ENCODE data around the gene GANAB.
A peak's percentile ranks its signal among the peaks of the same experiment; 100 is the strongest.

Gene GANAB

GRCh38 chr11:62579252-62579651 is 67.2 kb downstream of the GANAB start:
- no peak overlapping the region for H3K27ac ChIP-seq (ENCODE audit: low read depth, low read length, severe bottlenecking)
- peaks cover 9% of the 10 kb centered on the region for H3K4me1 ChIP-seq (ENCODE audit: control insufficient read depth, insufficient read depth, low read length, poor library complexity, severe bottlenecking)
- H3K9me3 ChIP-seq (ENCODE audit: control insufficient read depth, low read length): no peaks in the 10 kb centered on the region
- 88% methylated on average over 1 of the region's 2 CpGs; no CpG with 5 or more reads in 1 of the 2 experiments for WGBS, 2 experiments (ENCODE audit: insufficient coverage in 2 of 2)
- H3K4me3 ChIP-seq (ENCODE audit: extremely low read depth, insufficient read depth, low read length, poor library complexity, severe bottlenecking): no peak overlapping the region
- H3K36me3 ChIP-seq (ENCODE audit: control insufficient read depth, insufficient read depth, low read length): peaks cover 79% of the 10 kb centered on the region

DNA sequence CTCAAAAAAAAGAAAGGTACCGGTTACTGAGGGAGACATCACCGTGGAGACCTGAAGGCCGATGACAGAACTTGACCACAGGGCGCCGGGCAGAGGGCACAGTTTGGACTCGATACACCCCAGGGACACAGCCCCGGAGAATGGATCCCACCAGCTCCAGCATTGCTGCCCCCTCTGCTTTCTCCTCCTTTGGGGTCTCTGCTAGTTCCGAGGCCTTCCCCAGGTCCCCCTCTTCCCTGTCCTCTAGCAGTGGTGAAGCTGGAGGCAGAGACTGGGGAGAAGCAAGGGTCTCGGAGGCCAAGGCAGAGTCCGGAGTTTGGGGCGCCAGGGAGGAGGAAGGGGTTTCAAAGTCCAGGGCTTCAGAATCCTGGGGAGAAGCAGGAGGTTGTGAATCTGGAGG is 67.9 kb downstream of the GANAB start:
- Histone ChIP-seq H3K4me3 (ENCODE audit: extremely low read depth, insufficient read depth, low read length, poor library complexity, severe bottlenecking) (no peak overlapping the region), H3K9me3 (ENCODE audit: control insufficient read depth, low read length) (no peaks in the 10 kb centered on the region), H3K27ac (ENCODE audit: low read depth, low read length, severe bottlenecking) (no peak overlapping the region), H3K36me3 (ENCODE audit: control insufficient read depth, insufficient read depth, low read length) (peaks cover 72% of the 10 kb centered on the region), H3K4me1 (ENCODE audit: control insufficient read depth, insufficient read depth, low read length, poor library complexity, severe bottlenecking) (peaks cover 9% of the 10 kb centered on the region)
- WGBS, 2 experiments (ENCODE audit: insufficient coverage in 2 of 2): 99 to 100% methylated on average over 8 to 9 of the region's 11 CpGs

DNA sequence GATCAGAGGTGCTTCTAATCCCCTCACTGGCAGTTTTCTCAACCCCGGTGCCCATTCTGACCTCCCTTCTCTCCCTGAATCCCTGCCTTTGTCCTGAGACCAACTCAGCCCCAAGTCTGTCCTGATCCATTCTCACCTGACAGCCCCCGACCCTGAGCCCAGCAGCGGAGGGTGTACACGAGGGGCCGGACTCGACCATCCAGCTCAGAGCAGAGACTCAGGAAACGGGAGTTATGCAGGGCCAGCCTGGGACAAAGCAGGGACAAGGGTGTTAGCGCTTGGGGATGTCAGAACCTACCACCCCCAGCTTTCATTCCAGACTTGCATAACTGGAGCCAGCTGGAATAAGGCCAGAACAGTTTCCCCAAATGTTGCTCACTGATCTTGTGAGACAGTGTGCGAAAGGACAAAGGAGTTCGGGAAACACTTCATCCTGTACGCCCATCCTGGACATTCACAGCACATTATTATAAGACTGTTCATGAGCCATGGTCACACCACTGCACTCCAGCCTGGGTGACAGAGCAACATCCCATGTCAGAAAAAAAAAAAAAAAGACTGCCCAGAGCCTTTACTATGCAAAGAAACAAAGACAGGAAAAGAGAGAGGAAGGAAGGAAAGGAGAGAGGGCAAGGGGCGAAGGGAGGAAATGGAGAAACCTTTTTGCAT is 69.2 kb downstream of the GANAB start:
- Histone ChIP-seq H3K9me3 (ENCODE audit: control insufficient read depth, low read length) (no peaks in the 10 kb centered on the region), H3K36me3 (ENCODE audit: control insufficient read depth, insufficient read depth, low read length) (peaks cover 68% of the 10 kb centered on the region), H3K4me1 (ENCODE audit: control insufficient read depth, insufficient read depth, low read length, poor library complexity, severe bottlenecking) (peaks cover 13% of the 10 kb centered on the region), H3K4me3 (ENCODE audit: extremely low read depth, insufficient read depth, low read length, poor library complexity, severe bottlenecking) (no peak overlapping the region), H3K27ac (ENCODE audit: low read depth, low read length, severe bottlenecking) (peak overlapping the region; percentile 30)
- 96 to 97% methylated on average over 7 to 10 of the region's 12 CpGs for WGBS, 2 experiments (ENCODE audit: insufficient coverage in 2 of 2)

GRCh38 chr11:62575837-62576236 is 70.6 kb downstream of the GANAB start:
- H3K9me3 ChIP-seq (ENCODE audit: control insufficient read depth, low read length): no peaks in the 10 kb centered on the region
- H3K36me3 ChIP-seq (ENCODE audit: control insufficient read depth, insufficient read depth, low read length): peaks cover 70% of the 10 kb centered on the region
- no peak overlapping the region for H3K4me3 ChIP-seq (ENCODE audit: extremely low read depth, insufficient read depth, low read length, poor library complexity, severe bottlenecking)
- H3K27ac ChIP-seq (ENCODE audit: low read depth, low read length, severe bottlenecking): no peak overlapping the region
- peaks cover 25% of the 10 kb centered on the region for H3K4me1 ChIP-seq (ENCODE audit: control insufficient read depth, insufficient read depth, low read length, poor library complexity, severe bottlenecking)
- WGBS, 2 experiments (ENCODE audit: insufficient coverage in 2 of 2): 93 to 95% methylated on average over 11 to 13 of the region's 14 CpGs

DNA sequence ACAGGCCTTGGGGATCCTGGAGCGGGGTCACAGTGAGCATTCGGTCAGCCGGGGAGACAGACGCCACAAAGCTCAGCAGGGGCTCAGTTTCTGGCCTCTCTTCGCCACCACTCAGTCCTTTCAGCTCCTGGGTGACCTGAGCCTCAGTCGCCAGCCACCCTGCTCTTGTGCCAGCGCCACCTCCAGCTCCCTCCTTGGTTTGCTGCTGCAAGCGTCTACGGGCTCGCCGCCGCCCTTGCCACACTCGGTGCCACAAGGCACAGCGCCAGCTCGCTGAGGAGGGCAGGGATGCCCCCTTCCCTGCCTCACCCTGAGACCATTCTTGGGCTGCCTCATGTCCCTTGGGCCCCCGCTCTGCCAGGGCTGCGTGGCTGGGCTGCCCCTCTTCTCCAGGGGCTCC is 71.3 kb downstream of the GANAB start:
- H3K36me3 ChIP-seq (ENCODE audit: control insufficient read depth, insufficient read depth, low read length): peaks cover 70% of the 10 kb centered on the region
- 86 to 89% methylated on average over 15 to 17 of the region's 17 CpGs for WGBS, 2 experiments (ENCODE audit: insufficient coverage in 2 of 2)
- peak overlapping the region; percentile 100 for H3K4me3 ChIP-seq (ENCODE audit: extremely low read depth, insufficient read depth, low read length, poor library complexity, severe bottlenecking)
- H3K4me1 ChIP-seq (ENCODE audit: control insufficient read depth, insufficient read depth, low read length, poor library complexity, severe bottlenecking): peaks cover 25% of the 10 kb centered on the region
- no peaks in the 10 kb centered on the region for H3K9me3 ChIP-seq (ENCODE audit: control insufficient read depth, low read length)
- H3K27ac ChIP-seq (ENCODE audit: low read depth, low read length, severe bottlenecking): peak overlapping the region; percentile 1
